ENCODE measurements around the gene DPP9.
"Not testable (repeated sequence)": the region's sequence is repeated elsewhere in the genome, so short reads cannot be mapped to it uniquely, and the experiment has no call there.

The DPP9 gene

GRCh38 chr19:4738734-4739133, 15.1 kb upstream of the DPP9 start:
- DNase-seq: no peak

GRCh38 chr19:4737955-4738600, 14.4 kb upstream of the DPP9 start:
- peak; percentile 75 for DNase-seq

- no peak for DNase-seq
Measured at GRCh38 chr19:4733755-4734345, 10.2 kb upstream of the DPP9 start.

DNA sequence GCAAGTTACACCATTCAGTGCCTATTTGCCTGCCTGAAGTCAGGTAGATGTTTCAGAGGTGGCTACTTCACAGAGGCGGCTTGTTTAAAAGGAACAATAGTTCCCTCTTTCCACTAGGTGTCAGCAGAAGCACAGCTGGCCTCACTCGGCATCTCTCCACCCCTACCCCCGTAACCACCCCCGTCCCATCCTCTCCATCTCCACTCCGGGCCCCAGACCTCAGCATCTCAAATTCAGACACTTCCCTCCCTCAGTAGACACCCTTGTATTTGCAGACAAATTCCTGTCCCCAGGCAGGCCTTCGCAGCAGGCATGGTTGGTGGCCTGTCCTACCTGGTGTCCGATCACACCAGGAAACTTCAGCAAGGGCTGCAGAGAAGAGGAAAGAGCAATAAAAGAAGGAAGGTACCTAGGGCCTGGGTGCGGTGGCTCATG, 9.1 kb upstream of the DPP9 start:
- DNase-seq: peak; percentile 83

DNA sequence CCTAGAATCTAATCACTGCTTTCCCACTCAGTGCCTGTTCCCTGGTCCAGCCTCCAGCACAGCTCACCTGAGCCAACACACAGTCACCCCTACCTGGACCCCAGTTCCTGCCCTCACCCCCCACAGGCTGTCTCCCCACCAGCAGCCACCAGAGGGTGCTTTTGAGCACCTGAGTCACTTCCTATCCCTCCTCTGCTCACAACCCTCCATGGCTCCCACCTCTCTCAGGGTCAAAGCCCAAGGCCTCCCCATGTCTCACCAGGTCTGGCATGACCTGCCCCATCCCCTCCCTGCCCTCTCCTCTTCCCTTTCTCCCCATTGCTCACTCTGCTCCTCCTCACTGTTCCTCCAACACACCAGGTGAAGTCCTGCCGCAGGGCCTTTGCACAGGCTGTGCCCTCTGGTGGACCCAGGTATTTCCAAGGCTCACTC, 7.1 kb upstream of the DPP9 start:
- no peak for DNase-seq

GRCh38 chr19:4728871-4729270, 5.2 kb upstream of the DPP9 start:
- no peak for DNase-seq

- DNase-seq: no peak
Measured at GRCh38 chr19:4722671-4723594, 709 bp downstream of the DPP9 start.

DNA sequence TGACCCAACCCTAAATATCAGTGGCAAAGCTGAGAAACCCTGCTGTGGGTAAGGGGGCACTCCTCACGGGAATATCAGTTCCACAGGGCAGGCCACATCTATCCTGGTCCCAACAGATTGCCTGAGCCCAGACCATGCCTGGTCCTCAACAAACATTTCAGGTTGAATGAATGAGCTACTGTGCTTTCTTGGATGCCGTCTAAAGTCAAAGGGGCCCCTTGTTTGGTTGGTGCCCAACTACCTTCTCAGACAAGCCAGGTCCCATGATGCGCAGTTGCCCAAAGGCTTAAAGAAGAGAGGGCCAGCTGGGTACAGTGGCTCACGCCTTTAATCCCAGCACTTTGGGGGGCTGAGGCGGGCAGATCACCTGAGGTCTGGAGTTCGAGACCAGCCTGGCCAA, 2.4 kb downstream of the DPP9 start:
- no peak for DNase-seq

GRCh38 chr19:4720037-4720700, 3.5 kb downstream of the DPP9 start:
- DNase-seq: no peak

GRCh38 chr19:4719499-4719866, 4.2 kb downstream of the DPP9 start:
- no peak for DNase-seq

- DNase-seq: no peak
Measured at GRCh38 chr19:4717966-4718701, 5.5 kb downstream of the DPP9 start.

- DNase-seq: no peak
Measured at GRCh38 chr19:4717191-4717965, 6.3 kb downstream of the DPP9 start.

- no peak for DNase-seq
Measured at GRCh38 chr19:4715529-4716221, 8.0 kb downstream of the DPP9 start.

DNA sequence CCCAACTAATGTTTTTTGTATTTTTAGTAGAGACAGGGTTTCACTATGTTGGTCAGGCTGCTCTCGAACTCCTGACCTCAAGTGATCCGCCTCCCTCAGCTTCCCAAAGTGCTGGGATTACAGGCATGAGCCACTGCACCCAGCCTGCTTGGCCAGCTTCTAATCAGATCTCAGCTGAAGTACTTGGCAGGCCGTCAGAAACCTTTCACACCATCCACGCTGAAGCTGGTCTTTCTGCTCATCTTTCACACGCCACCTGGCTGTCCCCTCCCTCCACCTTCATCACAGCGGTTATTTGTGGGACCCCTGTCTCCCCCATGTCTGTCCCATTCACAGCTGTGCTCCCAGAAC, 8.5 kb downstream of the DPP9 start:
- not testable (repeated sequence) for DNase-seq

GRCh38 chr19:4714016-4714415, 9.6 kb downstream of the DPP9 start:
- no peak for DNase-seq

- no peak for DNase-seq
Measured at GRCh38 chr19:4713384-4713951, 10.2 kb downstream of the DPP9 start.

- no peak for DNase-seq
Measured at GRCh38 chr19:4712771-4713170, 10.9 kb downstream of the DPP9 start.

DNA sequence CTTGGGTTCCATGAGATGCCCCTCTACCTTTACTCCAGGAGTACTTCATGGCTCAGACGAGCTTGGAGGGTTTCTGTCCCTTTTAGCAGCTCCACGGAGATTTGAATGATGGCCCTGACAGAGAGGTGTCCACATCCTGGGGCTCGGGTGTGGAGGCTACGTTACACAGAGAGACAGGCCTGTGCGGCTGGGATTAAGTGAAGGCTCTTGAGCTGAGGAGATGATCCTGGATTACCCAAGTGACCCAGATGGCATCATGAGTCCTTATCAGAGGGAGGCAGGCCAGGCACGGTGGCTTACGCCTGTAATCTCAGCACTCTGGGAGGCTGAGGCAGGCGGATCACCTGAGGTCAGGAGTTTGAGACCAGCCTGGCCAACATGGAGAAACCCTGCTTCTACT, 12.4 kb downstream of the DPP9 start:
- DNase-seq: no peak

GRCh38 chr19:4710281-4710600, 13.4 kb downstream of the DPP9 start:
- DNase-seq: no peak

GRCh38 chr19:4709440-4710280, 14.0 kb downstream of the DPP9 start:
- no peak for DNase-seq
